K562 (cell line): ENCODE data around the gene MPI. TPM values are rescaled to one million over a fixed set of nuclear protein-coding genes. Genes with fewer than 3 reads are reported as not detected.

Experiments used
- ARID2 ChIP-seq: fragments of 450-650 bp; IDR thresholded peaks from 2 replicates; pipeline ENCODE4 v1.6.1; 2017; ENCODE audit warnings: antibody characterized with exemption, mild to moderate bottlenecking
- ATF2 ChIP-seq: sonication (generic); formaldehyde crosslinking; IDR thresholded peaks from 2 replicates; pipeline ENCODE4 v1.8.1; 2022; ENCODE audit warnings: missing genetic modification reagents
- BRF1 ChIP-seq: IDR thresholded peaks from 3 replicates; pipeline ENCODE4 v1.6.1; 2011; ENCODE audit warnings: borderline replicate concordance, mild to moderate bottlenecking; ENCODE audit not compliant: insufficient read length; ENCODE audit errors: extremely low read depth
- CBX1 ChIP-seq: sonication (generic); IDR thresholded peaks from 2 replicates; pipeline ENCODE4 v1.6.1; 2016; ENCODE audit warnings: antibody characterized with exemption, low read depth, mild to moderate bottlenecking
- CREB1 ChIP-seq, 2 experiments: sonication (generic) in 1 of 2; formaldehyde crosslinking in 1 of 2; IDR thresholded peaks; 2 replicates each; pipeline versions ENCODE4 v1.6.1 to v1.8.0; 2012 to 2022; ENCODE audit warnings: inconsistent platforms in 1 of 2, mild to moderate bottlenecking in 1 of 2, missing genetic modification reagents in 1 of 2, moderate library complexity in 1 of 2
- FOXP1 ChIP-seq: sonication (generic); formaldehyde crosslinking; IDR thresholded peaks from 2 replicates; pipeline ENCODE4 v1.8.0; 2022; ENCODE audit warnings: mild to moderate bottlenecking, missing genetic modification reagents
- HIVEP1 ChIP-seq: fragments of 250-450 bp; sonication (Bioruptor Pico); IDR thresholded peaks from 2 replicates; pipeline ENCODE4 v1.4.0; 2020; ENCODE audit warnings: mild to moderate bottlenecking
- HNRNPK ChIP-seq: fragments of 200-400 bp; formaldehyde crosslinking; IDR thresholded peaks from one replicate; pipeline ENCODE4 v1.6.1; 2018; ENCODE audit warnings: mild to moderate bottlenecking, low read depth, low read length; ENCODE audit not compliant: poor library complexity, severe bottlenecking
- KLF13 ChIP-seq: fragments of 450-650 bp; IDR thresholded peaks from 2 replicates; pipeline ENCODE4 v1.6.1; 2016; ENCODE audit warnings: missing genetic modification characterization, low read depth, mild to moderate bottlenecking, missing compliant biosample characterization, moderate library complexity, borderline replicate concordance
- MECOM ChIP-seq: fragments of 250-450 bp; sonication (Bioruptor Pico); IDR thresholded peaks from 2 replicates; pipeline ENCODE4 v1.8.0; 2022; ENCODE audit warnings: inconsistent platforms
- MLLT1 ChIP-seq, 2 experiments: fragments of 450-650 bp; IDR thresholded peaks; 2 replicates each; pipeline ENCODE4 v1.6.1; 2016
- NR0B1 ChIP-seq: fragments of 450-650 bp; IDR thresholded peaks from one replicate; pipeline ENCODE4 v1.6.1; 2018; ENCODE audit warnings: mild to moderate bottlenecking, moderate library complexity; ENCODE audit not compliant: partially characterized antibody
- NR2C2 ChIP-seq, 2 experiments: fragments of 200-800 bp in 1 of 2; sonication (Bioruptor generic) in 1 of 2; sonication (generic) in 1 of 2; formaldehyde crosslinking in 1 of 2; IDR thresholded peaks; 2 replicates each; pipeline versions ENCODE4 v1.6.1 to v1.8.0; 2016 to 2022; ENCODE audit warnings: mild to moderate bottlenecking in 1 of 2, missing compliant biosample characterization in 1 of 2, missing genetic modification characterization in 1 of 2, missing genetic modification reagents in 1 of 2
- PCBP1 ChIP-seq: fragments of 200-400 bp; formaldehyde crosslinking; IDR thresholded peaks from 2 replicates; pipeline ENCODE4 v1.6.1; 2018; ENCODE audit warnings: mild to moderate bottlenecking, low read depth, low read length; ENCODE audit not compliant: poor library complexity, severe bottlenecking
- PRPF4 ChIP-seq: fragments of 200-400 bp; formaldehyde crosslinking; IDR thresholded peaks from one replicate; pipeline ENCODE4 v1.6.1; 2017; ENCODE audit warnings: low read length, low read depth, mild to moderate bottlenecking; ENCODE audit not compliant: insufficient read depth, poor library complexity, severe bottlenecking
- RB1 ChIP-seq: fragments of 450-650 bp; IDR thresholded peaks from 2 replicates; pipeline ENCODE4 v1.6.1; 2017; ENCODE audit warnings: low read depth, mild to moderate bottlenecking
- RBM17 ChIP-seq: fragments of 200-400 bp; formaldehyde crosslinking; IDR thresholded peaks from 2 replicates; pipeline ENCODE4 v1.6.1; 2017; ENCODE audit warnings: low read depth, mild to moderate bottlenecking, low read length, borderline replicate concordance
- RBM34 ChIP-seq: fragments of 200-400 bp; formaldehyde crosslinking; IDR thresholded peaks from 2 replicates; pipeline ENCODE4 v1.6.1; 2018; ENCODE audit warnings: low read length, borderline replicate concordance; ENCODE audit not compliant: insufficient read depth
- SLC30A9 ChIP-seq: fragments of 250-450 bp; sonication (Bioruptor Pico); IDR thresholded peaks from 2 replicates; pipeline ENCODE4 v1.8.0; 2022; ENCODE audit warnings: mild to moderate bottlenecking, moderate library complexity
- SMARCB1 ChIP-seq: IDR thresholded peaks from 2 replicates; pipeline ENCODE4 v1.6.1; 2011; ENCODE audit warnings: improper control_type of control experiment, low read depth; ENCODE audit not compliant: insufficient read length
- SRSF7 ChIP-seq: fragments of 200-400 bp; formaldehyde crosslinking; optimal IDR thresholded peaks from 2 replicates; pipeline ENCODE3; 2017; ENCODE audit warnings: mild to moderate bottlenecking, low read depth, low read length
- STAG1 ChIP-seq: sonication (generic); formaldehyde crosslinking; IDR thresholded peaks from 2 replicates; pipeline ENCODE4 v1.5.0; 2020; ENCODE audit warnings: missing genetic modification reagents, borderline replicate concordance
- YBX1 ChIP-seq: fragments of 450-650 bp; IDR thresholded peaks from 2 replicates; pipeline ENCODE4 v1.7.1; 2016; ENCODE audit warnings: mild to moderate bottlenecking
- ZBTB17 ChIP-seq: fragments of 450-650 bp; formaldehyde crosslinking; IDR thresholded peaks from 2 replicates; pipeline ENCODE4 v1.4.0; 2020; ENCODE audit warnings: mild to moderate bottlenecking
- ZKSCAN8 ChIP-seq: fragments of 200-800 bp; sonication (Bioruptor generic); IDR thresholded peaks from 2 replicates; pipeline ENCODE4 v1.6.1; 2016; ENCODE audit warnings: missing genetic modification characterization, missing compliant biosample characterization
- ZNF124 ChIP-seq: sonication (generic); formaldehyde crosslinking; IDR thresholded peaks from 2 replicates; pipeline ENCODE4 v1.8.1; 2022; ENCODE audit warnings: missing genetic modification reagents
- ZNF699 ChIP-seq: fragments of 250-450 bp; sonication (Bioruptor Pico); IDR thresholded peaks from 2 replicates; pipeline ENCODE4 v1.8.0; 2021; ENCODE audit warnings: mild to moderate bottlenecking, moderate library complexity; ENCODE audit not compliant: insufficient replicate concordance
- polyA plus RNA-seq, 8 experiments: library from polyadenylated mRNA; depleted of rRNA in 4 of 8; stranded (reverse) in 5 of 8; unstranded in 3 of 8; fragments of >200 nt; fragmentation: Nextera tagmentation in 2 of 8; fragmentation: Illumina TruSeq in 1 of 8; extraction: Ambion mirVana in 2 of 8; extraction: Trizol in 1 of 8; gene quantifications; 2 replicates each; pipeline versions ENCODE4 v1.2.1 to v1.2.3, GENCODE V29; 2011 to 2014; ENCODE audit warnings: inconsistent platforms in 1 of 8, missing spikeins in 1 of 8
- total RNA-seq, 7 experiments: library from RNA; depleted of rRNA in 6 of 7; stranded (reverse); fragments of >200 nt in 6 of 7; fragmentation: Illumina TruSeq in 2 of 7; extraction: Trizol in 2 of 7; gene quantifications; 2 replicates each; pipeline versions ENCODE4 v1.2.1 to v1.2.3, GENCODE V29; 2011 to 2021; ENCODE audit warnings: low replicate concordance in 1 of 7

Gene MPI
- total and polyA plus RNA-seq, 9 of the 15 experiments (the other 6 are each of a cell fraction or from before 2014, with no cell fraction given), result 30.7 to 105 (median 40.5) TPM

DNA sequence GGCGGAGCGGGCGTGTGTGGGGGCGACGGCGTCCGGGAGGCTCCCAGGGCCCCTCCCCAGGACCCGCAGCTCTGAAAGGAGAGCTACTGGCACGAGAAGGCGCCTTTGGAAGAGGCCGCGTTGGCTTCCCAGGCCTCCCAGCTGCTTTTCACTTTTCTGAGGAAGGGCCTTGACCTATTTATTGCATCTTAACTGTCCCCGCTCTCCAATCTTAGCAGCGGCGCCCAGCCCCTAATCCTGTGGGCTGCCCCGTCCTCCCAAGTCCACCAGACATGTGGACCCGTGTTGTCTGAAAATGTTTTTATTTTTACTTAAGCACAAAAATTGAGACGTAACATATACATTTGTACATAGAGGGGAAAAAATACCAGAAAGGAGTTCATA is 46.4 kb upstream of the MPI start (continued):
- no peak for TF ChIP-seq NR0B1
- no peak for TF ChIP-seq ARID2
- no peak for TF ChIP-seq MLLT1 (IDR thresholded peaks at IDR 0.05)
- no peak for TF ChIP-seq HIVEP1 (CRISPR knock-in tag)
- no peak for TF ChIP-seq PCBP1
- TF ChIP-seq CBX1, result no peak
- TF ChIP-seq RBM17, result no peak
- TF ChIP-seq YBX1, result no peak
- TF ChIP-seq CREB1 (IDR thresholded peaks at IDR 0.05), result no peak
- no peak for TF ChIP-seq CREB1 (CRISPR knock-in tag; IDR thresholded peaks at IDR 0.05)
- TF ChIP-seq SMARCB1, result no peak
- TF ChIP-seq BRF1, result no peak
- no peak for TF ChIP-seq SLC30A9 (CRISPR knock-in tag)
- no peak for TF ChIP-seq NR2C2 (CRISPR knock-in tag; IDR thresholded peaks at IDR 0.05)
- TF ChIP-seq NR2C2 (tag; IDR thresholded peaks at IDR 0.05), result peak; percentile 37
- TF ChIP-seq KLF13 (tag), result no peak
- no peak for TF ChIP-seq STAG1 (CRISPR knock-in tag)
- TF ChIP-seq RB1, result no peak
- TF ChIP-seq RBM34, result no peak
- no peak for TF ChIP-seq ATF2
- no peak for TF ChIP-seq ZKSCAN8 (CRISPR knock-in tag)
- no peak for TF ChIP-seq ZBTB17 (CRISPR knock-in tag)
- TF ChIP-seq ZNF699 (CRISPR knock-in tag), result no peak
- no peak for TF ChIP-seq MECOM (CRISPR knock-in tag)
- no peak for TF ChIP-seq ZNF124 (CRISPR knock-in tag)
- no peak for TF ChIP-seq SRSF7
- no peak for TF ChIP-seq HNRNPK
- TF ChIP-seq PRPF4, result no peak
- 0 out of 2 replicates have a peak, but pooled peaks have one; percentile 1 for TF ChIP-seq FOXP1 (CRISPR knock-in tag)
